ENCODE measurements around the gene MCOLN2.

Gene MCOLN2

GRCh38 chr1:84896279-84896678 lies 100.6 kb downstream of the MCOLN2 start:
- no peak for DNase-seq (ENCODE audit: low read depth in 2 of 2)

GRCh38 chr1:84892705-84893618 lies 104.0 kb downstream of the MCOLN2 start, which contains the start of gene LPAR3:
Gene LPAR3 (minus strand): TSS chr1:84893206. CDS start chr1:84866120, 27,086 bp downstream.
- DNase-seq (ENCODE audit: low read depth in 2 of 2), result no peak

GRCh38 chr1:84890566-84890965 lies 106.3 kb downstream of the MCOLN2 start:
- DNase-seq (ENCODE audit: low read depth in 2 of 2), result no peak

GRCh38 chr1:84889437-84889836 lies 107.5 kb downstream of the MCOLN2 start:
- no peak for DNase-seq (ENCODE audit: low read depth in 2 of 2)

- no peak for DNase-seq (ENCODE audit: low read depth in 2 of 2)
Observed at GRCh38 chr1:84888753-84889152, 108.2 kb downstream of the MCOLN2 start.

GRCh38 chr1:84887261-84887934 lies 109.5 kb downstream of the MCOLN2 start:
- no peak for DNase-seq (ENCODE audit: low read depth in 2 of 2)

GRCh38 chr1:84885469-84885868 lies 111.4 kb downstream of the MCOLN2 start:
- no peak for DNase-seq (ENCODE audit: low read depth in 2 of 2)

- no peak for DNase-seq (ENCODE audit: low read depth in 2 of 2)
Observed at GRCh38 chr1:84884671-84885389, 112.1 kb downstream of the MCOLN2 start.

- no peak for DNase-seq (ENCODE audit: low read depth in 2 of 2)
Observed at GRCh38 chr1:84883286-84883685, 113.6 kb downstream of the MCOLN2 start.

- no peak for DNase-seq (ENCODE audit: low read depth in 2 of 2)
Observed at GRCh38 chr1:84877592-84877991, 119.3 kb downstream of the MCOLN2 start.

GRCh38 chr1:84876353-84876752 lies 120.6 kb downstream of the MCOLN2 start:
- no peak for DNase-seq (ENCODE audit: low read depth in 2 of 2)

All from fibroblast of skin of left biceps (primary cell).